ENCODE results near the gene HSPA12A.
A peak's percentile ranks its signal among the peaks of the same experiment; 100 is the strongest.

The HSPA12A gene

GRCh38 chr10:116784035-116784434 lies 41.7 kb upstream of the HSPA12A start:
- H3K4ac ChIP-seq (ENCODE audit: low read length), result no peak overlapping the region
- H3K18ac ChIP-seq (ENCODE audit: low read length), result no peak overlapping the region
- no peak overlapping the region for H2BK15ac ChIP-seq (ENCODE audit: low read length)
- H3K27ac ChIP-seq (replicated peaks; ENCODE audit: low read length), result no peak overlapping the region
- H4K91ac ChIP-seq (ENCODE audit: low read depth, low read length, poor library complexity), result no peak overlapping the region
- no peak overlapping the region for H2BK5ac ChIP-seq (ENCODE audit: low read length)
- no peak overlapping the region for H3K4me3 ChIP-seq (ENCODE audit: low read length in 2 of 2)
- H3K27me3 ChIP-seq (ENCODE audit: control insufficient read depth in 3 of 3, insufficient read depth in 3 of 3, low read depth in 1 of 3, low read length in 3 of 3), result peaks cover 0 to 10% (median 3%) of the 10 kb centered on the region in 3 experiments
- H3K79me1 ChIP-seq (ENCODE audit: low read depth, low read length), result no peaks in the 10 kb centered on the region
- H3K4me1 ChIP-seq (ENCODE audit: control insufficient read depth in 2 of 2, insufficient read depth in 1 of 2, low read depth in 1 of 2, low read length in 2 of 2), result peaks cover 0 to 5% of the 10 kb centered on the region in 2 donors
- peak overlapping the region; percentile 41 for H3K14ac ChIP-seq (ENCODE audit: low read length)
- H3K9me3 ChIP-seq (replicated peaks in 1 of 2; ENCODE audit: control insufficient read depth in 2 of 2, insufficient read depth in 1 of 2, low read depth in 1 of 2, low read length in 2 of 2), result no peaks in the 10 kb centered on the region
- WGBS, 2 donors (ENCODE audit: extremely low coverage in 2 of 2, insufficient read length in 2 of 2, insufficient replicate concordance in 1 of 2), result no CpG with 5 or more reads among the region's 3 CpGs
- H2AK5ac ChIP-seq (ENCODE audit: low read depth, low read length), result no peak overlapping the region
- no peak overlapping the region for H3K4me2 ChIP-seq (ENCODE audit: insufficient read depth, low read length, poor library complexity, severe bottlenecking)
- no peak overlapping the region for H2BK12ac ChIP-seq (ENCODE audit: low read length)
- no peak overlapping the region for H3K9ac ChIP-seq (ENCODE audit: low read depth, low read length, poor library complexity)
- no peaks in the 10 kb centered on the region for H3K36me3 ChIP-seq (replicated peaks in 1 of 2; ENCODE audit: control insufficient read depth in 2 of 2, insufficient read depth in 2 of 2, low read length in 2 of 2)
- no peak overlapping the region for H3K23ac ChIP-seq (ENCODE audit: low read depth, low read length, poor library complexity)
- no peak for DNase-seq (ENCODE audit: low spot score)
- H2BK120ac ChIP-seq (ENCODE audit: low read depth, low read length), result no peak overlapping the region
- no peak overlapping the region for H4K8ac ChIP-seq (ENCODE audit: low read depth, low read length)
- no peak overlapping the region for H2AFZ ChIP-seq (ENCODE audit: low read length)

- H3K79me1 ChIP-seq (ENCODE audit: low read depth, low read length), result no peaks in the 10 kb centered on the region
- no CpG with 5 or more reads among the region's 13 CpGs for WGBS, 2 donors (ENCODE audit: extremely low coverage in 2 of 2, insufficient read length in 2 of 2, insufficient replicate concordance in 1 of 2)
- no peaks in the 10 kb centered on the region for H3K9me3 ChIP-seq (replicated peaks in 1 of 2; ENCODE audit: control insufficient read depth in 2 of 2, insufficient read depth in 1 of 2, low read depth in 1 of 2, low read length in 2 of 2)
- H3K36me3 ChIP-seq (replicated peaks in 1 of 2; ENCODE audit: control insufficient read depth in 2 of 2, insufficient read depth in 2 of 2, low read length in 2 of 2), result no peaks in the 10 kb centered on the region
- H2BK5ac ChIP-seq (ENCODE audit: low read length), result no peak overlapping the region
- H2AK5ac ChIP-seq (ENCODE audit: low read depth, low read length), result no peak overlapping the region
- no peak overlapping the region for H2BK12ac ChIP-seq (ENCODE audit: low read length)
- H2AFZ ChIP-seq (ENCODE audit: low read length), result no peak overlapping the region
- no peak overlapping the region for H3K23ac ChIP-seq (ENCODE audit: low read depth, low read length, poor library complexity)
- no peak overlapping the region for H3K18ac ChIP-seq (ENCODE audit: low read length)
- H3K14ac ChIP-seq (ENCODE audit: low read length), result no peak overlapping the region
- no peak overlapping the region for H3K4me2 ChIP-seq (ENCODE audit: insufficient read depth, low read length, poor library complexity, severe bottlenecking)
- H3K4me3 ChIP-seq (ENCODE audit: low read length in 2 of 2), result no peak overlapping the region
- no peak overlapping the region for H4K8ac ChIP-seq (ENCODE audit: low read depth, low read length)
- no peak overlapping the region for H4K91ac ChIP-seq (ENCODE audit: low read depth, low read length, poor library complexity)
- peaks cover 0 to 10% (median 3%) of the 10 kb centered on the region in 3 experiments for H3K27me3 ChIP-seq (ENCODE audit: control insufficient read depth in 3 of 3, insufficient read depth in 3 of 3, low read depth in 1 of 3, low read length in 3 of 3)
- no peak overlapping the region for H2BK15ac ChIP-seq (ENCODE audit: low read length)
- H3K27ac ChIP-seq (replicated peaks; ENCODE audit: low read length), result no peak overlapping the region
- H3K4me1 ChIP-seq (ENCODE audit: control insufficient read depth in 2 of 2, insufficient read depth in 1 of 2, low read depth in 1 of 2, low read length in 2 of 2), result peaks cover 0 to 5% of the 10 kb centered on the region in 2 donors
- H3K9ac ChIP-seq (ENCODE audit: low read depth, low read length, poor library complexity), result no peak overlapping the region
- H2BK120ac ChIP-seq (ENCODE audit: low read depth, low read length), result no peak overlapping the region
- DNase-seq (ENCODE audit: low spot score), result no peak
- H3K4ac ChIP-seq (ENCODE audit: low read length), result no peak overlapping the region
Measured at GRCh38 chr10:116783011-116783655, 40.8 kb upstream of the HSPA12A start.

- Histone ChIP-seq H2AFZ (ENCODE audit: low read length) (no peak overlapping the region), H2AK5ac (ENCODE audit: low read depth, low read length) (no peak overlapping the region), H3K9me3 (replicated peaks in 1 of 2; ENCODE audit: control insufficient read depth in 2 of 2, insufficient read depth in 1 of 2, low read depth in 1 of 2, low read length in 2 of 2) (no peaks in the 10 kb centered on the region), H2BK12ac (ENCODE audit: low read length) (no peak overlapping the region), H3K4me2 (ENCODE audit: insufficient read depth, low read length, poor library complexity, severe bottlenecking) (no peak overlapping the region), H2BK15ac (ENCODE audit: low read length) (no peak overlapping the region), H3K14ac (ENCODE audit: low read length) (no peak overlapping the region), H3K4me1 (ENCODE audit: control insufficient read depth in 2 of 2, insufficient read depth in 1 of 2, low read depth in 1 of 2, low read length in 2 of 2) (peaks cover 0 to 2% of the 10 kb centered on the region in 2 donors), H4K8ac (ENCODE audit: low read depth, low read length) (no peak overlapping the region), H3K4ac (ENCODE audit: low read length) (no peak overlapping the region), H2BK120ac (ENCODE audit: low read depth, low read length) (no peak overlapping the region), H3K9ac (ENCODE audit: low read depth, low read length, poor library complexity) (no peak overlapping the region), H3K18ac (ENCODE audit: low read length) (no peak overlapping the region), H4K91ac (ENCODE audit: low read depth, low read length, poor library complexity) (no peak overlapping the region), H3K4me3 (ENCODE audit: low read length in 2 of 2) (no peak overlapping the region), H3K36me3 (replicated peaks in 1 of 2; ENCODE audit: control insufficient read depth in 2 of 2, insufficient read depth in 2 of 2, low read length in 2 of 2) (no peaks in the 10 kb centered on the region), H3K23ac (ENCODE audit: low read depth, low read length, poor library complexity) (no peak overlapping the region), H3K27me3 (ENCODE audit: control insufficient read depth in 3 of 3, insufficient read depth in 3 of 3, low read depth in 1 of 3, low read length in 3 of 3) (peaks cover 0 to 6% (median 0%) of the 10 kb centered on the region in 3 experiments), H2BK5ac (ENCODE audit: low read length) (no peak overlapping the region), H3K79me1 (ENCODE audit: low read depth, low read length) (no peaks in the 10 kb centered on the region), H3K27ac (replicated peaks; ENCODE audit: low read length) (no peak overlapping the region)
- no peak for DNase-seq (ENCODE audit: low spot score)
- WGBS, 2 donors (ENCODE audit: extremely low coverage in 2 of 2, insufficient read length in 2 of 2, insufficient replicate concordance in 1 of 2), result no CpG with 5 or more reads among the region's 7 CpGs
Measured at GRCh38 chr10:116781370-116781884, 39.1 kb upstream of the HSPA12A start.

- WGBS, 2 donors (ENCODE audit: extremely low coverage in 2 of 2, insufficient read length in 2 of 2, insufficient replicate concordance in 1 of 2), result no CpG with 5 or more reads among the region's 3 CpGs
Measured at GRCh38 chr10:116780691-116781205, 38.4 kb upstream of the HSPA12A start.

More at GRCh38 chr10:116780691-116781205, 38.4 kb upstream of the HSPA12A start:
- H3K27ac ChIP-seq (replicated peaks; ENCODE audit: low read length), result no peak overlapping the region
- no peak overlapping the region for H2BK5ac ChIP-seq (ENCODE audit: low read length)
- H2AFZ ChIP-seq (ENCODE audit: low read length), result no peak overlapping the region
- H4K91ac ChIP-seq (ENCODE audit: low read depth, low read length, poor library complexity), result no peak overlapping the region
- no peak overlapping the region for H2AK5ac ChIP-seq (ENCODE audit: low read depth, low read length)
- H3K9me3 ChIP-seq (replicated peaks in 1 of 2; ENCODE audit: control insufficient read depth in 2 of 2, insufficient read depth in 1 of 2, low read depth in 1 of 2, low read length in 2 of 2), result no peaks in the 10 kb centered on the region
- H2BK12ac ChIP-seq (ENCODE audit: low read length), result no peak overlapping the region
- no peak overlapping the region for H3K18ac ChIP-seq (ENCODE audit: low read length)
- H2BK120ac ChIP-seq (ENCODE audit: low read depth, low read length), result no peak overlapping the region
- H3K4me2 ChIP-seq (ENCODE audit: insufficient read depth, low read length, poor library complexity, severe bottlenecking), result no peak overlapping the region
- DNase-seq (ENCODE audit: low spot score), result no peak
- no peak overlapping the region for H3K4me3 ChIP-seq (ENCODE audit: low read length in 2 of 2)
- H3K4me1 ChIP-seq (ENCODE audit: control insufficient read depth in 2 of 2, insufficient read depth in 1 of 2, low read depth in 1 of 2, low read length in 2 of 2), result peaks cover 0 to 2% of the 10 kb centered on the region in 2 donors
- H3K9ac ChIP-seq (ENCODE audit: low read depth, low read length, poor library complexity), result no peak overlapping the region
- peaks cover 0 to 4% (median 0%) of the 10 kb centered on the region in 3 experiments for H3K27me3 ChIP-seq (ENCODE audit: control insufficient read depth in 3 of 3, insufficient read depth in 3 of 3, low read depth in 1 of 3, low read length in 3 of 3)
- H3K23ac ChIP-seq (ENCODE audit: low read depth, low read length, poor library complexity), result no peak overlapping the region
- no peaks in the 10 kb centered on the region for H3K79me1 ChIP-seq (ENCODE audit: low read depth, low read length)
- H3K4ac ChIP-seq (ENCODE audit: low read length), result no peak overlapping the region
- H4K8ac ChIP-seq (ENCODE audit: low read depth, low read length), result no peak overlapping the region
- no peak overlapping the region for H3K14ac ChIP-seq (ENCODE audit: low read length)
- no peak overlapping the region for H2BK15ac ChIP-seq (ENCODE audit: low read length)
- H3K36me3 ChIP-seq (replicated peaks in 1 of 2; ENCODE audit: control insufficient read depth in 2 of 2, insufficient read depth in 2 of 2, low read length in 2 of 2), result no peaks in the 10 kb centered on the region

Data from neuronal stem cell (in vitro differentiated cells).